Activated CD4-positive, alpha-beta T cell treated with anti-CD3 and anti-CD28 coated beads, Interleukin-10, Interleukin-2, amounts not matched to agents 100 ng/mL and 50 ng/mL, durations not matched to agents 16 hours and 8 hours (primary cell): ENCODE data around the gene KTN1.

Experiments
- DNase-seq: peaks from one replicate; pipeline ENCODE4 v3.0.0-alpha.2; 2020

KTN1 gene

DNA sequence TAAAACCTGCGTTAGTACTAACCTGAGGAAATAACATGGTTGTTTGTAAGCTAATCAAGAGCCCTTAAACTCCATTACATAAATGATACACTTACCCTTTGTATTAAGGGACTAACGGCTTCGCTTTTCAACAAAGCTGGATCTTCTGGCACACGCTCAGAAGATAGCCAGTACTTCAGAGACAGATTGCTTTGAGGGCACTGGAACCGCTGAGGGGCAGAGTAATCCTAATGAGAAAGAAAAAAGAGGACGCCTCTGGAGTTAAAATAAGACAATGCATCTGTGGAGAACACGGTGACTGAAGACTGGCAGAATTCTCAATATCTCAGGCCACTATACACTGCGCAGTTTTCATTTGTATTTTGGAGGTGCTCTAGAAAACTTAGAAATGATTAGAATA, 1.5 kb upstream of the KTN1 start:
- no peak for DNase-seq

DNA sequence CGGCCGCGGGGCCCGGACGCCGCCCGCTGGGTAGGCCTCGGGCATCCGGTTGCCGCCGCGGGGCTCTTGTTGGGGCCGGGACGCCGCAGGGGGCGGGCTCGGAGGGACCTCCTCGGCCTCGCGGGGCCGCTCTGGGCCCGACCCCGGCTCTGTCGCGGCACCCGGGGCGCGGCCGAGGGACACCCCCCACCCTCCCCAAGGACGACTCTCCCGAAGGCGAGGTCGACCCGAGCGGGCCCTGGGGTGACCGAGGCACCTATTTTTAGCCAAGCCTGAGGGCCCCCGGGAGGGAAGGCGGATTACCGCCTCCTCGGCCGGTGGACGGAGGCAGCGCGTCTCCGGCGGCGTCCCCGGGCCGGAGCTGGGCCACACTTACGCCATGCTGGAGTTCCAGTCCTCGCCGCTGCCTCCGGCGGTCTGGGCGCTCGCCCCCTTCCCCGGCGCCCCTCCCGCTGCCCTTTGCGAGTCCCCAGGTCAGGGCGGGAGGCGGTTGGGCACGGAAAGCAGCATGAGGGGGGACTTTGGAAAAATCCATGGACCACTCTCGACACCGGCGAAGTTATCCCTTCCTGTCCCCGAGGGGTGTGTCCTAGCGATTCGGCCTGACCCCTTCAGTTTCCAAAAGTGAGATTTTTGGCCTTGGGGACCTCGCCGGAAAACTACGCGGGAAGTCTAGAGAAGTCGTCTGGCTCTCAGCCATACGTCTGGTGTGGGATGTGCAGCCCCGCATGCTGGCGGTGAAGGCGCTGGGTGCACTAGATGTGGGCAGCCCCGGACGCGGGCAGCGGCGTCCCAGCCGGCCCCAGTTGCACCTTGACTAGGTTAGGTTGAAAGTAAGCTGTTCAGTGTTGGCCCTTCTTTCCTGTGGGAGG, 699 bp downstream of the KTN1 start:
- peak; percentile 63 for DNase-seq

DNA sequence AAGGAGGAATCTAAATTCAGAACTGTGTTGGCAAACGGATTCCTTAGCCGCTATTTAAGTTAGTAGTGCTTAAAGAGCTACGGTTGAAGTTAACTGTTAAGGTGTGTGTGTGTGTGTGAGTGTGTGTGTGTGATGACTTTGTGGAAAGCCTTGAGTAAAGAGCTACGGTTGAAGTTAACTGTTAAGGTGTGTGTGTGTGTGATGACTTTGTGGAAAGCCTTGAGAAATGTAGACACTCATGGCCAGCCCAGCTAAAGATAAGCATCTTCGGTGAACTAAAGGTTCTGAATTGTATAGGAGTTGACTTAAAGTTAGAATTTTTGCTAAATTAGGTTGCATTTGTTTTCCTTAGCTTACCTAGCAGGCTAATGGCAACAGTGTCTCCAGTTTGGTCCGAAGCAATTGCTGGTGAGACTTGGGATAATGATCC, 1.4 kb downstream of the KTN1 start:
- DNase-seq, result no peak

DNA sequence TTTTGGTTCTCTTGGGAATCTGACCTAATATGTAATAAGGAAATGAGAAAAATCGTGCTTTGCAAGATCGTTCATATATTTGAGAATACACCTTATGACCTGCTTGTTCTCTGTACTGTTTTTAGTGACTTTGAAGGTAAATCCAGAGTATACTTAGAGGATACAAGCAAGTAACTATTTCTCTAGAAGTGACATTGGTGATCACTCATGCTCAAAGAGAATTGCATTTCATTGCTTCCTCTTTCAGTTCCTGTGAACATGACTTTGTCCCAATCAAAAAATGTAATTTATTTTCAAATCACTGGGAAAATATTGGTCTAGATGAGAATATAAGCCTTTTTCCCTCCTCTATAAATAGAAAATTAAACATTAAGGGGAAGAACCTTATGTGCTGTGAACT, 2.7 kb downstream of the KTN1 start:
- DNase-seq, result no peak

DNA sequence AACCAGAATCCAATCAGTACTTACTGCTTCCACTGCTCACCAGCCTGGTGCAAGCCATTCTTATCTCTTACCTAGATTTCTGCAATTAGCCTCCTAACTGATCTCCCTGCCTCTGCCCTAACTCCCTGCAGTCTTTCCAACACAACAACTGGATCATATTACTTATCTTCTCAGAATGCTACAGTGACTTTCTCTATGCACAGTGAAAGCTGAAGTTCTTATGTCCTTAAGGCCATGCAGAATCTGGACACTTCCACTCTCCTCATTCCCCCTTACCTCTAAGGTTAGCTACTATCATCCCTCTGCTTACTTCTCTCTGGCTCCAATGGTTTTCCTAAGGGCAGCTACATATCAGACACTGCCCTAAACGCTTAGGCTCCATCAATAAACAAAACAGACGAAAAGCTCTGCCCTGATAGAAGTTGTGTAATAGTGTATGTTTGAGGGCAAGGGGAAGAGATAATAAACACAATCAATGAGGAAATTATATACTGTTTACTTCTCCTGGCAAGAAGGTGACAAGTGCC, 4.0 kb downstream of the KTN1 start:
- no peak for DNase-seq

DNA sequence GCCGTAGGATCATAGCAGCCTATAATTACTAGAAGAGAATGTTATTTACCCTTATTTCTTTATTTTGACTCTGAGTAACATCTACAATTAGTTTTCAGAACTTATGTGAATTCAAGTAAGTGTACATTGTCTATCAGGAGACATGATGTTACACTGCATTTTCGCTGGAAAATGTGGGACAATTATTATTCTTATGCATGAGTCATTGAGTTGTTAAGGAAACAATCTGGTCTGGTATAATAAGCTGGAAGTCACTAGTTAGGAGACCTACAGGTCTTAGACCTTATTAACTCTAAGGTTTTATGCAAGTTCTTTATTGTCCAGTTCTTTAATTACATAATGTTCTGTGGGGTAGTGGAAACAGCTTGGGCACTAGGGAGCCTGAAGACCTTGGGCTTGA, 5.8 kb downstream of the KTN1 start:
- no peak for DNase-seq

DNA sequence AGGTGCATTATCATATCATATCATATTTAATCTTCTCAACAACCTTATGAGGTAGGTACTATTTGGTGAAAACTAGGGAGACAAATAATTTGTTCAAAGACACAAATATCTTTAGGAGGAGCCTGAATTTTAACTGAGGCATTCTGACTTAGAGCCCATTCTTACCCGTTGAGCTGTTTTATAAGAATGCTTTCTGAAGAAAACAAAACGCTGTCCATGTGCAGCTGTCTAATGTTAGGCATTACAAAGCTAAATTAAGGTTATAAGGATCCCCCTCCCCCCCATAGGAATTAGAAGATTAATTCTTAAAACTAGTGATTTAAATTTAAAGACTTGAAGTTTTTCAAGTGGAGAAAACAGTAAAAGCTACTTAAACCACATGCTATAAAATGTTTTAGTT, 6.4 kb downstream of the KTN1 start:
- no peak for DNase-seq

DNA sequence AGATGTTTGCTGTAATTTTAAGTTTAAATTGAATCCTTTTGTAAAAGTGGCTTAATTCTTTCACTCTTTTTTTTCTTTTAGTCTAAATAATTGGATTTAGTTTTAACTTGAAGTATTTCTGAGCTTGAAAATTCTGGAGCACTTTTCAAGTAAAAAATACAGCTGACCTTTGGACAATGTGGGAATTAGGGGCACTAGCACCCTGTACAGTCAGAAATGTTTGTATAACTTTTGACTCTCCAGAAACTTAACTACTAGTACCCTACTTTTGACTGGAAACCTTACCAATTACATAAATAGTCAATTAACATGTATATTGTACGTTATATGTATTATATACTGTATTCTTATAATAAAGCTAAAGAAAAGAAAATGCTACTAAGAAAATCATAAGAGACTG, 7.8 kb downstream of the KTN1 start:
- no peak for DNase-seq

DNA sequence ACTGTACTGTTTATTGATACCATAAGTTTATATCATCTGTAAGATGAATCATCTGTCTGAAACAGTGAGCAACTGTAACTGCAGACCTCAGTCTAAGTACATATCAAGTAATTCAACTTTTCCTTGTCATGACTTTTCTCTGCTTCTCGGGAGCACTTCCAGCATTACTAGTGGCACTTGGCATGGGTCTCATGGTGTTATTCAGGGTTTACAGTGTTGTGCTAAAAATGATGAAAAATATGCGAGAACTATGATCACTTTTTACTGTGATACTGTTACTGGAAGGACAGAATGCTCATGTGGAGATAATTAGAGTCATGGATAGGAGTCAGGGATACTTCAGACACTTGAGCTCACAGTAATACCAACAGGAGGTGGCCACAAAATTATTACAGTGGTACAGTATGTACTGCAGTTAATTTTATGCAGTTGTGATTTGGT, 8.3 kb downstream of the KTN1 start:
- no peak for DNase-seq

DNA sequence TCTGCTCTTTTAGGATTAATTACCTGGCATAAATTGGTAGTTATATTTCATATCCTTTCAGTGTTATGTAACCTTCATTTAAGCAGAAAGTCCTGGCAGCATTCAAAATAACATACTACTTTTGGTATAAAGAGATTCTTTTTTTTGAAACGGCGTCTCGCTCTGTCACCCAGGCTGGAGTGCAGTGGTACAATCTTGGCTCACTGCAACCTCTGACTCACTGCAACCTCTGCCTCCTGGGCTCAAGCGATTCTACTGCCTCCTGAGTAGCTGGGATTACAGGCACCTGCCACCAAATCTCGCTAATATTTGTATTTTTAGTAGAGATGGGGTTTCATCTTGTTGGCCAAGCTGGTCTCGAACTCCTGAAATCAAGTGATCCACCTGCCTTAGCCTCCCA, 9.2 kb downstream of the KTN1 start:
- DNase-seq, result no peak

DNA sequence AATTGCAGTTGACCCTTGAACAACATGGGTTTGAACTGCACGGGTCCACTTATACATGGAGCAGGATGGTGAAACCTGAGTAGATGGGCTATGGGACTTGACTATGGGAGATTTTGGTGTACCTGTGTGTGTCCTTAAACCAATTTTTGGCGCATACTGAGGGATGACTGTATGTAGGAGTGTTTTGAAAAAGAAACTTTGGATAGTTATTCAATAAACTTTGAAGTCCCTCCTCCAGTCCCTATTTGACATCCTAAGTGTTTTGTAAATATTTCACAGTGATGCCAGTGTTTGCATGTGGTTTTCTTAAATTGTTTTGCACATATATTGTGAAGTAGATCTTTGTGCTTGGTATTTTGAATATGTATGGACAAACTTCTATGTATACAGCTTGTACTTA, 12.4 kb downstream of the KTN1 start:
- no peak for DNase-seq

DNA sequence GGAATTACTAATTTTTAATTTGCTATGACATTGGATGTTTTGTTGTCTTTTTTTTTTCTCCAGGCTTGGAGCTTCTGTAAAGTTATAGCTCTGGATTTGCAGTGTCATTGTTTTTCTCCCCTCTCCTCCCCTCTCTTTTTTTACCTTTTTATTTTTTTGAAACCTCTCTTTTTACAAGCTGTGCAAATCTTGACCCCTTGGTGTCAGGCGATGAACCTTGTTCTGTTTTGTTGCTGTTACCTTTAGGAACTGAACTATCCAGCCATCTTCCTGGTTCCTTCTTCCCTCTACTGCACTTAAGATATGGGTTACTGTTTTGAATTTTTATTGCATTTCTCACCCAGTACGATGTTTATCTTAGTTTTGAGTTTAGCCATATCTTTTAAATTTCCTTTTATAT, 13.7 kb downstream of the KTN1 start:
- DNase-seq, result no peak

DNA sequence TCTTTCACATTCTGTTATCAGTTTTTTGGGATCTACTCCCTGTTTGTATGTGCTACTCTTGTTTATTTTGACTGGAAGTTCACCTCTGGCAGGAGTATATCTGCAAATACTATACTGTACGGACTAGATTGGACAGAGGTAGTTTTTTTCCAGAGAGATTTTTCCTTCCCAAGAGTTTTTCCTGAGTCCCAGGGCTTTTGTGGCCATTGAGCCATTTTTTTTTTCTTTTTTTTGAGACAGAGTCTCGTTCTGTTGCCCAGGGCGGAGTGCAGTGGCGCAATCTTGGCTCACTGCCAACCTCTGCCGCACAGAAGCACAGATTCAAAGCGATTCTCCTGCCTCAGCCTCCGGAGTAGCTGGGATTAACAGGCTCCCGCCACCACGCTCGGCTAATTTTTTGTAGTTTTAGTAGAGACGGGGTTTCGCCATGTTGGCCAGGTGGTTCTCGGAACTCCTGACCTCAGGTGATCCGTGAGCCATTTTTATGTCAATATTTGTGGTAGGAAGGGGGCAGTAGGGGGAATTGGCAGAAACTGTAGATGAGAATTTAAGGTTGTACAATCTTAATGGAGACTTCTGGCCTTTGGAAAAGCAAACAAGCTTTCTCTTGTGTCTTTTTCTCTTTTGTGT, 19.4 kb downstream of the KTN1 start:
- no peak for DNase-seq

DNA sequence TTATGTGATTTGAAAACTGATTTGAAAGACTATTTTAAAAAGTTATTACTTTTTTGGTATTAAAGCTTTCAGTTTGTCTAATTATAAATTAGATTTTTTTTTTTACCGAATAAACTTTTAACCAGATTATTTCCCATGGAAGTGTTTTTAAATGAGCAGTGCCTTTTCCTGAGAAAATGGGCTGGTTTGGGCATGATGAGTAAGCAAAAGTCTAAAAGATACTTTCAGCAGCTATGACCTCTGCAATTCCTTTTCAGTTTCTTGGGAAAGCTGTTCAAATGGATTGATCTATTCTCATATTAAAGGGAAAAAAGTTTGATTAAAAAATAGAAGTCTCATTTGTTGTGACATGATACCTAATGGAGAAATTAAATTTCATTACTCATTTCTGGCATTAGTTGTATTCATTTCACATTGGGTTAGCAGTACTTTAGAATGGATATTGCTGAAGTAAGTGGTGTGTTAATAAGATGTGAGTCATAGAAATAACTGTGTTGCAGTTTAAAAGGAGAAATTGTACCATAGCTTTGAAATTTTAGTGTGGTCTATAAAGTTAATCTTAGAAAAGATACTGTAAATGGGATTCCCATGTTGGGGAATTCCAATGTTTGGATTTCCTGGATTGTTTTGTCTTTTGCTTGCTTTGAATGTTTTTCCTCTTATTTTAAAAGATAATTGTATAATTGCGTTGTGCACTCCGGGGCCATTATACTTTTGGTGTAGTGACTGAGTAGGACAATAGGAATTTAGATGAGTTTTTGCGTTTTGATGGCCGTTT, 21.0 kb downstream of the KTN1 start:
- DNase-seq, result peak; percentile 22

DNA sequence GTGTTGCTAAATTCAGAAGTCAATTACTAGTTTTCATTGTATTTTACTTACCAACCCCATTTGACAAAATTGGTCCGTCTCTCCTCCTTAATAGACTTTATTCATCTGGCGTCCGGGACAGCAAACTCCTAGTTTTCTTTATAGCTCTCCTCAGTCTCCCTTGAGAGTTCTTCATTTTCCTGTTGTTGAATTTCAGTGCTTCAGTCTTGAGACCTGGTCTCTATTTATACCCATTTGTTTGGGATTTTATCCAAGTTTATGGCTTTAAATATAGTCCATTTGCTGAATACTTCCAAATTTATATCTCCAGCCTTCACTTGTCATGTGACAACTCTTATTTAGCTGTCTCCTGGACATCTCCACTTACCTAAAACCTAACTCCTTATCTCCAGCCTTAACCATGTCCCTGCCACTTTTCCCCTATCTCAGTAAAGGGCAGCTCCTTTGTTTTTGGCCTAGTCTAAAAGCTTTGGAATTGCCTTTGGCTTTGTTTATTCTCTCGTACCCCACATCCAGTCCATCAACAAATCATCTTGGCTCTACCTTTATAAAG, 23.5 kb downstream of the KTN1 start:
- no peak for DNase-seq

DNA sequence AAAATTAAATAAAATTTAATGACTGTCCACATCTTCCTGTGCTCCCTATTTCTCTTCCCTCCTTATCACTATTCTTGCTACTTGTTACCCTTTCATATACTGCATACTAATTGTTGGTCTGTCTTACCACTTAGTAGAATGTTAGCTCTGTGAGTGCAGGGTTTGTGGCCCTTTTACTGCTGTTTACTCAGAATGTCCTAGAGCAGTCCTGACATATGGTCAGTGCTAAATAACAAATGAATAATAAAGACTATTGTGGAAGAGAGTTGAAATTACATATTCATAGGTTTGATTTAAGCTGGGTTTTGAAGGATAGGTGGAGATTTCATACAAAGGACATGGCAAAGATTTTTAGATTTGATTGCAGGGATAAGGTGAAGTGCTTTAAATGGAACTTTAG, 24.5 kb downstream of the KTN1 start:
- no peak for DNase-seq

DNA sequence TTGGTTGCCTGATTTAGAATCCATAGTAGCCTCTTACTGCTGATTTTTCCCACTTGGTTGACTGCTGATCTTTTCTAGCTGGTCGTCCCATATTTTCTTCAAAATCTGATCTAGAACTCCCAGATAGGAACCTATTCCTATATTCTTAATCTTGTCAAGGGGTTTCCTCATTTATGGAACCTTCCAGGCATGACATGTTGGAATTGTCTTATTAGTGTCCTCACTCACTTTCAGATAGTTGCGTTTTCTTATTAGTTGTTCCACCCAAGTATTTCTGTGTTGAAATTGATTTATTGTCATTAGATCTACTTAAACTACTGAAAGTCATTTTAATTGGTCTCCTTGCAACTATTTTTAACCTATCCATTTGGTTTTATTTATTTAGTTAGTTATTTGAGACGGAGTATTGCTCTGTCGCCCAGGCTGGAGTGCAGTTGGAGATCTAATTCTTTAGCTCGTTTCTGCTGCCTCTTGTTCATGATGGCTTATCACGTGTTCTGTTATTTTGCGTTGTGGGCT, 25.0 kb downstream of the KTN1 start:
- DNase-seq, result no peak

DNA sequence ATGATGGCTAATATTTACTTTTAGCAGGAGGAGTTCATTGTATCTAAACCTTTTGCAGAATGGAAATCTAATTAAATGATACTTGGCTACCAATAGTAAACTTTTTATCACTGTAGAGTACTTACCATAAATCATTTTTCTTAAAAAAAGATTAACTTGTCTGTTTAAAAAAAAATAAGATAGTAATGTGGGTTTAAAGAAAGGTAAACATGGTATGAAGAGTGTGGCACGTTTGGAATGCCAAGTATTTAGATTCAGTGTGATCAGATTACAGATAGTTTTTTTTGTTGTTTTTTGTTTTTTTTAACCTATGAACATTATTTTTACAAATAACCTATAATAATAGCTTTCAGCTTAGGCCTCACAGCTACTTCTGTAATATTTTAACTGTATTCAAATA, 25.8 kb downstream of the KTN1 start:
- no peak for DNase-seq

DNA sequence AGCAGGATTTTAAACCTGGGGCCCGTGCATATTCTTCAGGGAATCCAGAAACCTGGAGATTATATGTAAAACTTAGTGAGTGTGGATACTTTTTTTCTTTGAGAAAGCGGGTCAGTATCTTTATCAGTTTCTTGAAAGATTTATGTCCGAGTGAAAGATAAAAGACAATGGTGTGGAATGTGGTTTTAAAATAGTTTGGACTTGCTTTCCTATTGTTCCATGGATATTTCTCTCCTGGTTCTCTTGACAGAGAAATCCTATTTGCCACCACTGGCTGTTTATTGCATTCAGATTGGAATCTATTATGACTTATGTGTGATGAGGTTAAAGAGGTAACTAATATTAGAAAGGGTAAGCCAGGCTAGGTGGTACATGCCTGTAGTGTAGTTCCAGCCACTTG, 27.4 kb downstream of the KTN1 start:
- DNase-seq, result no peak

DNA sequence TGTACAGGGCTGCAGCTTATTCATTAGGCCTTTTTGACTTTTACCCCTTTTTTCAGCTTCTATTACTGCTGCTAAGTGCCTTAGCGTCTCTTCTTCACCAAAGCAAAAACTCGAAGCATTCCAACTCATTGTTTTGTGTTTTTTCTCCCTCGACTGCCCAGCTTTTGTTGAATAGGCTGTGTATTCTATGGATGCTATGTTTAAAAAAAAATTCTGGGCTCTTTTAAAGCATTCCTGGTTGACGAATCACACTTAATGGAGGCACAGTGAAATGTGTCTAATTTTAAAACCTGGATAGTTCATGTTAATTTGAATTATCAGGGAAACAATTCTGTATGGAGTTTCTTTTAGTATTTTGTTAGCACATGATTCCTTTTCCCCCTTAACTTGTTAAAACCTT, 29.7 kb downstream of the KTN1 start:
- no peak for DNase-seq

DNA sequence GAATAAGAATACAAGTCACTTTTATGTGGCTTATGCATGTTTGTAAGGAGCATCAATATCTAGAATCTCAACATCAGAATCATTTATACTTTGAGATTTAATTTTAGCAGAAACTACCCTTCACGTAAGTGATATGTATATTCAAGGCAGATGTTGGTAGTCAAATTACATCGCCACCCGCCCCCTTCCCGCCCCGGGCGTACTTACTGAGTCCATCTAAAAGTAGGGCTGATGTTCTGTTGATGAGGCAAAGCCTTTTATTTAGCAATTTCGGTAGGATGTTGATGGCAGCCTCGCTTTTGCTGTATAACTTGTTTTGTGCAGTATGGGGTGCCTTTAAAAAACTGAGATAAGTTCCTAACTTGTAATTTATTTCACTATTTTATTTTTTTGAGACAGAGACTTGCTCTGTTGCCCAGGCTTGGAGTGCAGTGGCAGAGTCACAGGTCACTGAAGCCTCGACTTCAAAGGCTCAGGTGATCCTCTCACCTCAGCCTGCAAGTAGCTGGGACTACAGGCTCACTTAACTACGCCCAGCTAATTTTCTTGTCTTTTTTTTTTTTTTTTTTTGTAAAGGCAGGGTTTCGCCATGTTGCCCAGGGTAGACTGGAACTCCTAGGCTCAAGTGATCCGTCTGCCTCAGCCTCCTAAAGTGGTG, 30.8 kb downstream of the KTN1 start:
- no peak for DNase-seq

DNA sequence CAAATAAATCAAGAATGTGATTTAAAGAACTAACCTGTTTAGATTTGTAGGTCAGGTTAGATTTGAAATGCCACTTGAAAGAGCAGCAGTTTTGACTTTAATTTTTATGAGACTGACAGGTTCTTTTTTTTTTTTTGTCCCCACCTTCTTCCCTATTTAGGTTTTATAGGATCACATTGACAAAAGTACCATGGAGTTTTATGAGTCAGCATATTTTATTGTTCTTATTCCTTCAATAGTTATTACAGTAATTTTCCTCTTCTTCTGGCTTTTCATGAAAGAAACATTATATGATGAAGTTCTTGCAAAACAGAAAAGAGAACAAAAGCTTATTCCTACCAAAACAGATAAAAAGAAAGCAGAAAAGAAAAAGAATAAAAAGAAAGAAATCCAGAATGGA, 31.9 kb downstream of the KTN1 start:
- DNase-seq, result no peak

DNA sequence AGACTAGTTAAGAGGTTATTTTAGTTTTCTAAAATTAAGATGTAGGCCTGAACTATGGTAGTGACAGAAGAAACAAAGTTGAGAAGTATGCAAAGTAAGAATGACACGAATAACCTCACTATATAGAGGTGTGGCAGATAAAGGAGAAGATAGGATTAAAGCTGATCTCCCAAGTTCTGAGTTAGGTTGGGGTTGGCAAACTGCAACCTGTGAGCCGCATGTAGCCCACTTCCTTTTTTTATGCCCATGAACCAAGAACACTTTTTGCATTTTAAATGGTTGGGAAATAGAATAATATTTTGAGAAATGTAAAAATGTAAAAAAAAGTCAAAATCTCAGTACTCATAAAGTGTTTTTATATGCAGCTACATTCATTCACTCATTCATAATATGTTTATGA, 34.3 kb downstream of the KTN1 start:
- no peak for DNase-seq
